GM12864 (cell line): ENCODE results near the gene NTPCR.

Experiments used
- DNase-seq: peaks from one replicate; pipeline ENCODE4 v3.0.0-alpha.2; 2011; ENCODE audit warnings: low read depth
- H3K4me3 ChIP-seq: 2 replicates; pipeline ENCODE4 v1.5.1; 2011; ENCODE audit warnings: mild to moderate bottlenecking, low read depth, low read length, control low read depth
- CTCF ChIP-seq: IDR thresholded peaks from 2 replicates; pipeline ENCODE4 v1.5.1; 2011; ENCODE audit warnings: low read depth, mild to moderate bottlenecking, moderate library complexity, low read length, control low read depth, inconsistent platforms; ENCODE audit errors: missing control alignments

The NTPCR gene

DNA sequence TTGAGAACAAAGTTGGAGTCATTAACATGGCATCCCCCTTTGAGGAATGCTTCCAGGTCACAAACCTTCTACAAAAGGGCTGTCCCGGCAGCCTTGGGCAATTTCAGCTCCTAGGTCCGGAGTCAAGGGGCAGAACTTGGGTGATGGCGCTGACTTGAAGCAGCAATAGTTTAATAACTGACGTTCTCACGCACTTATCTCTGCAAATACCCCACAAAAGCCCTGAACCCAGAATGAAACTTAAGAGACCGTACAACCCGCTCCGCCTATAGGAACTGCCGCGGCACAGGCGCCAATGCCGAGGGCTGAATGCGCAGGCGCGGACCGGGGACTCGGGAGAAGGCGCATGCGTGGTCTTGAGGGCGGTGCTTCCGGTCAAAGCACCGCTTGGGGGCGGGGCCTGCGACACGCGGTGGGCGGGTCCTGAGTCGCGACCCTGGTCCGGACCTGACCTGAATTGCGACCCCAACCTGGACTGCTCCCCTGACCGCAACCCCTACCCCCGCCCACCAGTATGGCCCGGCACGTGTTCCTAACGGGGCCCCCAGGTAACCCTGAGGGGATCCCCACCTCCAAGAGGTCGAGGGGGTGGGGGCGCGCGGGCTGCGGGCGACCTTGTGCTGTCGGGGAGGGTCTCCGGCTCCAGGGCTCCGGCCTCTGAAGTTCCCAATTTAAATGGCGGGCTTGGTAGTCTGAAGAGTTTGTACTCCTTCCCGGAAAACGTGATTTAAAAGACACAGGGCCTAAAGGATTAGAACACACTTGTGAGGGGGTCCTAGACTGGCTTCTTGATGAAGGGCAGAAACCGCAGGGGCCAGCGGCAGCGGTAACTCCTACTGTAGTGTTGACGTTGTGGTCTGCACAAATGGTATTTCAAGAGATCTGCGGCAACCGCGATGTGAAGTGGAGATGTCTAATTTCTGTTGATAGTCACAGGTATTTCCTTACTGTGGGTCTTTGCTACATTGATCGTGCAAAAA lies at the start of gene NTPCR:
Gene NTPCR (plus strand): TSS at position 415 of the 980 bp plus-strand sequence. CDS start 100 bp downstream, at position 515.
- DNase-seq = peak; percentile 78

DNA sequence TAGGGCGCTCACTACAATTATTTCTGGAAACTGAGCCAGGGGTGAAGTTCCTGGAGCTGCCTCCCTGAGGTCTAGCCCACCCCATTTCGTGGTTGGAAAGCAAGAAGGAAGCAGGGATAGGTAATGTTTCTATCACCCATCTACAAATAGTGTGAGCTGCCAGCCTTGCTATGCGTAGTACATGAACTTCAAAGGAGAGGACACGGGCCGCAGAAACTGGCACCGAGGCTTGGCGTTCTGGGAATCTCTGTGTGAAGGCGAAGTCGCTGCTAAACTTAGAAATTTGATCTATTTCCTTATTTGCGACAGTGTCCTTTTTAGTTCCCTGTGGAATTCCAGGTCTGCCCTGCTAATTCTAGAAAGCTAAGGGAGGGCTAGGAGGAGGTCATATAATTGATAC lies 49.6 kb upstream of the NTPCR start:
- no peak for DNase-seq
- TF ChIP-seq CTCF = no peak
- H3K4me3 ChIP-seq = no peak overlapping the region

More for the DNA sequence above, at the start of gene NTPCR:
- no peak for TF ChIP-seq CTCF
- peak within 1 kb of the TSS; percentile 84 for H3K4me3 ChIP-seq

DNA sequence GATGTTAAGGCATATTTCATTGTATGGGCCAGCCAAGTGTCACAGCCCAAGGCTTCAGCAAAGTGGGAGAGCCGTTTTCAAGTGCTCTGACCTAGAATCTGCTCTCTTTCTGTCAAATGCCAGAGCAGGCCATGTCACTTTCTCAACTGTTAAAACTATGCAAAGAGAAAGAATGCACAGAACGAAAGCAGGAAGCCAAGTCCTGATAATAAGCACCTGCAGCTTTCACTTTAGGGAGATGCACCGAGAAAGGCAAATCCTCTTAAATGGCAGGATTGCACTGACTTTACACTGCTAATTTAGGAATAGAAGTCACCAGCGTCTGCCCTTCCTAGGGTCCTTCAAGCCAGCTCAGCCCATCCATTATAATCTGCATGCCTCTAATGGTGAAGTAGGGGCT lies 49.2 kb upstream of the NTPCR start:
- no peak for DNase-seq
- no peak overlapping the region for H3K4me3 ChIP-seq
- no peak for TF ChIP-seq CTCF

- no peak overlapping the region for H3K4me3 ChIP-seq
- no peak for DNase-seq
- no peak for TF ChIP-seq CTCF
Measured at GRCh38 chr1:232902774-232903350, 47.5 kb upstream of the NTPCR start.

- no peak for TF ChIP-seq CTCF
- no peak for DNase-seq
- H3K4me3 ChIP-seq = no peak overlapping the region
Measured at GRCh38 chr1:232904131-232904530, 46.3 kb upstream of the NTPCR start.

DNA sequence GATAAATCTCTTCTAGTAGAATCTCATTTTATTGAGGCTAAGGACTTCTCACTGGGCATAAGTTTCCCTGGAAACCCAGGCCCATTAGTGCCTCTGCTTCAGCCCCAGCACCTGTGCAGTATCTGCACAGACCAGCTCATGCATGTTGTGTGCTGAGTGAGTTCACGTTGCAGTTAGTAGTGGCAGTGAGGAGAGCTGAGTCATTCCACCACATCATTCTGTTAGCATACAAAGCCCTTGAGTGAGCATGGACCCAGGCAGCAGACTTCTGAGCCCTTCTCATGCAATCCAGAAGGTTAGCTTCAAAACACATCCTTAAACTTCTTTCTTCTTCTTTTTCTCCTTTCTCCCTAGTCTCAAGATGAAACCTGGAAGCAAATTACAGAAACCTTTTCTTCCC lies 45.8 kb upstream of the NTPCR start:
- no peak for DNase-seq
- TF ChIP-seq CTCF = no peak

More for the DNA sequence above, 45.8 kb upstream of the NTPCR start:
- H3K4me3 ChIP-seq = no peak overlapping the region
